ENCODE results near the gene DERL3. TPM values are rescaled to one million over a fixed set of nuclear protein-coding genes. Genes with fewer than 3 reads are reported as not detected.

The DERL3 gene
- total RNA-seq, 1 donor from 2014 or later: 1.4 TPM

DNA sequence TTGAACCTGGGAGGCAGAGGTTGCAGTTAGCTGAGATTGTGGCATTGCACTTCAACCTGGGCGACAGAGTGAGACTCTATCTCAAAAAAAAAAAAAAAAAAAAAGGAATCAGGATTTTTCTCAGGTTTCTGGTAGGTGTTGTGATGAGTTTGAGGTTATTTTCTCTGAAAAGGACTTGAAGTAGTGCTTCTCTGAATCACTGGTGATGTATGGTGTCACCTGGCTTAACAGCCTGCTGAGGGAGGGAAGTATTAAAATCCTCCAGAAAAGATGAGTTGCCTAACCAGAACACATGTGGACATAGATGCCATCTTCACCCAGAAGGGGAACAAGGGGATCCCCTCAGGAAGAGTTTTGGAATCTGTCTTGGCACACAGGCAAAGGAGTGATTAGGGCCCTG is 32.0 kb downstream of the DERL3 start:
- DNase-seq (ENCODE audit: low spot score): no peak

DNA sequence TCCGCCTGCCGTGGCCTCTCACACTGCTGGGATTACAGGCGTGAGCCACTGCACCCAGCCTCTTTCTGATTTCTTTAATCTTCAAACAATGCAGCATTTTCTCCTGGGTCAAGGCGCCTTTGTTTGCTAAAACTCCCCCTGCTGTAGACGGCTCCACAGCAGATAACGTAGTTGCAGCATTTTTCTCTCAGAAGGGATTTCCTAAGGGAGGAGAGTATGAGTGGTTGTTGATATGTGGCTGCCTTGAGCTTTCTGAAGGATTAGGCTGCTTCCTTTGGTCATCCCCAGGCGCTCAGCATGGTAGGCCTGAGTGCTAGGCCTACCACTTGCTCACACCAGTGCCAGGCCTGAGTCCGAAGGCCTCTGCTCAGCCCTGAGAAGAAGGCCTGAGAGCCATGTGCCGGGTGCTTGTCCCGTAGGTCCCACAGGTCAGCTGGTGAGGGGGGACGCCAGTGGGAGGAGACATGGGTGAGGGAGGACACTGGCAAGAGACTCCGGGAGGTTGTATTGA is 34.0 kb downstream of the DERL3 start:
- DNase-seq (ENCODE audit: low spot score): no peak

DNA sequence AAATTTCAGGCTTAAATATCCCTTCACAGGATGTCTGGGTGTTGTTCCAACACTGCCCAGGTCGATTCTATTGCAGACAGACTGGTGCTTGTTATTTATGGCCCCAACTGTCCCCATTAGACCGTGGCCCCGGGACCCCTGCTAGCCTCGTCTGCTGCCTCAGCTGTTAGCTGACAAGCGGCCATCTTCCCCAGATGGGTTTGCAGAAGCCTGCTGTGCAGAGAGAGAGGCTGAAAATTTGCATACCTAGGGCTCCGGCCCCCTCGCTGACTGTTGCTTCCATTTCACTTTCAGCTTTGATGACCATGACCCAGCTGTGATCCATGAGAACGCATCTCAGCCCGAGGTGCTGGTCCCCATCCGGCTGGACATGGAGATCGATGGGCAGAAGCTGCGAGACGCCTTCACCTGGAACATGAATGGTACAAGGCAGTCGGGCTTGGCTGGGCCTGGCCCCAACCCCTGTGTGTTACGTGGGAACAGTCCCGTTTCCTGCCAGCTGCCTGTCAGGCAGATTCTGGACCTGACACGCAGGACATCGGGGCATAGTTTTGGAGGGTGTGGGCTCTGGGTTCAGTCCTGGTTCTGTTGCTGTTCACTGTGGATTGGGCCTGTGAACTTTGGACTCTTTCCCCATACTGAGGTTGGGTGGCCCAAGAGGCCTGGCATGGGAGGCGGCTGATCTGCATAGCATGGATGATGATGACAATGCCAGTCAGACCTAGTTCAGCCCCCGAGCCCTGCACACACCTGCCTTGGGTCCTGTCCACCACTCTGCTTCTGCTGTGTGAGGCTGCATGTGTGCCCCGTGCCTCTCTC is 35.6 kb downstream of the DERL3 start:
- DNase-seq (ENCODE audit: low spot score): no peak

- no peak for DNase-seq (ENCODE audit: low spot score)
Observed at GRCh38 chr22:23801886-23802377, 36.9 kb downstream of the DERL3 start.

DNA sequence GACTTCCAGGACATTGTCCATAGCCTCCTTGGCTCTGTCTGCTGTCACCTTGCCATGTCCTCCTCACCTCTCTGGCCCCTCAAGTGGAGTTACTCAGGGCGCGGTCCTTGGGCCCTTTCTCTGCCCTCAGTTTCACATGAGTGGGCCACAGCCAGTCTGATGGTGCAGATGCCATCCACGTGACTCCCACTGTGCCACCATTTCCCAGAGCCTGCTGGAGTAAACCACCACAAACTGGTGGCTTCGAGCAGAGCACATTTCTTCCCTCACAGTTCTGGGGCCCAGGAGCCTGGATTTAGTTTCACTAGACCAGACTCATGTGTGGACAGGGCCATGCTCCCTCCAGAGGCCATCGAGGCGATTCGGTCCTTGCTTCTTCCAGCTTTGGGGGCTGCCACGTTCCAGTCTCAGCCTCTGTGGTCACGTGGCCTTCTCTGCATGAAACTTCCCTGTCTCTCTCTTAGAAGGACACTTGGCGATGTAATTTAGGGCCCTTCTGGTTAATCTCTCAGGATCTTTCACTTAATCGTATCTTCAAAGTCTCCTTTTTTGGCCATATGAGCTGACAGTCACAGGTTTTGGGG is 37.5 kb downstream of the DERL3 start:
- no peak for DNase-seq (ENCODE audit: low spot score)

DNA sequence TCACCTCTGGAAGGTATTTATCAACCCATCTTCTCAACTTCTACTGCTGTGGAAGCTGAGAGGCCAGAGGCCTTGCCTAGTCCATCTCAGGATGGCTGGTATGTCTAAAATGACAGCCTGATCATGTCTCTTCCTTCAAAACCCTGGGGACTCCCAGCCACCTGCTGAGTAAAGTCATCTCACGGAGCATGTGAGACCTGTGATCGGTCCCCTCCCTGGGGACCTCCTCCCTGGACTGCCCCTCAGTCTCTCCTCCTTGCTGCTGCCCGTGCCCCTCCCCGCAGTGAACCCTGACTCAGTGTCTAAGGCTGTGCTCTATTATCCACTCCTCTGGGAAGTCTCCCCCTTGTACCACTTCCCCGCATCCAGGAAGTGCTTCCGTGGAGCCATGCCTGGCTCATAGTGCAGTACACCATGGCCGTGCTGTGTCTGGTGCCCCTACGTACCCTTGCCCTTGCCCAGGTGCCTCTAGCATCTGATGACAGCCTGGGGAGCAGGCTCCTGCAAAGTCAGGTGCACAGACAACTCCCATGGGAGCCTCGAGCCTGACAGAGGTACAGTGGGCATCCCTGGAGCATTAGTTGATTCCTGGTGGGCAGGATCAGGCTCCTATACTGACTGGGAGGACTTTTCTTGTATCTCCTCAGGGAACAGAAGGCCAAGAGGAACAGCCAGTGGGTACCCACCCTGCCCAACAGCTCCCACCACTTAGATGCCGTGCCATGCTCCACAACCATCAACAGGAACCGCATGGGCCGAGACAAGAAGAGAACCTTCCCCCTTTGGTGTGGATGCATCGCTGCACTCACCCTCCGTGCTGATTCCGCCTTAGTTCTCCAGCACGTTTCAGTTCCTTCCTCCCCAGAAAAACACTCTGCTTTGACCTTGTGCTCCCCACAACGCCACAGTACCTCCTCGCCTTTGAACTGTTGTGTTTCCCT is 38.2 kb downstream of the DERL3 start:
- DNase-seq (ENCODE audit: low spot score): no peak

DNA sequence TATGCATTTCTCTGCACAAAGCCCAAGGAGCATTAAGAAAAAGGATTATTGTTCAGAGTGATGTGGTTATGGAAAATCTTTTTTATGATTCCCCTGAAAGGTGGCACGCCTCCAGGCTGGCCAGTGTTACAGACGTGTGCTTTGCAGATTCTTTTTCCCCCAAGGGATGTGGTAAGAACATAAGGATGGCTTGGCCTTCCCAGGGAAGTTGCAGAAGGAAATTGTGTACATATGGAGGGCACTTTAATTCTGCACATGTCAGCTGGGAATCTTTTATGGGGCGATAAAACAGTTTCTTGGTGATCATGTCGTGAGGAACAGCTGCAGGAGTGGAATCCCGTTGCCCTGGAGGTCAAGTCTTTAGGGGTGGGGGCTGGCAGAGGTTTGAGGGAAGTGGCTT is 42.3 kb downstream of the DERL3 start:
- DNase-seq (ENCODE audit: low spot score): no peak

- no peak for DNase-seq (ENCODE audit: low spot score)
Observed at GRCh38 chr22:23793326-23793725, 45.5 kb downstream of the DERL3 start.

DNA sequence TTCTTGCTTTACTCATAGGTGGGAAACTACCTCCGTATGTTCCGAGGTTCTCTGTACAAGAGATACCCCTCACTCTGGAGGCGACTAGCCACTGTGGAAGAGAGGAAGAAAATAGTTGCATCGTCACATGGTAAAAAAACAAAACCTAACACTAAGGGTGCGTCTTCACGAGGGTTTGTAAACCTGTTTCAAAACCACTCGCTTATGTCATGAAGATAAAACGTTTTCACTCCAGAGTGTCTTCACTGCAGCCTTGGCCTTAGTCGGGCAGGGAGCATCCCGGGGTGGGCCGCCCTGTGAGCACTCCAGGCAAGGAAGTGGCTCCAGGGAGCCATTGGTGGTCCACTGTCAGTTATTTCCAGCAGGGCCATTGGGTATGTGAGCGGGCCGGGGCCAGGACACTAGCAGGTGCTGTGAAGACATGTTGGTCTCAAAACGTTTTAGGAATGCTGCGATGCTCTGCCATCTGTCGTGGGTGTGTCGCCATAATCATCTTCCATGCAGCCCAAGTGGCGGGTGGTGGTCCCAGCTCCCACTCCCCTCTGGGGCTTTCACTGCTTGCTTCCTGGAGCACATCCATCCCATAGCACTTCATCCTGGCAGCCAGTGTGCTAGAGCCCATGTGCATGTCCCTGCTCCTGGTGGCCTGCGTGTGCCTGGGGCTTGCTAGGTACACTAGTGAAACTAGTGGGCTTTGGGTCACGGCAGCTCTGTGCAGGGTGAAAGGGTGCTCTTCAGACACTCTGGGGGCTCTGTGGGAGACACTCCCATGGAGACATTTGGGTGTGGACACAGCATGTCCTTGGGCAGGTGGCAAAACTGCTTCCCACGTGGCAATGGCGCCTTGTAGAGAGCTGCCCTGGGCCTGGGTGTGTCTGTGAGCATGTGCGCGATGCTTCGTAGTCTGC is 46.8 kb downstream of the DERL3 start:
- DNase-seq (ENCODE audit: low spot score): no peak

DNA sequence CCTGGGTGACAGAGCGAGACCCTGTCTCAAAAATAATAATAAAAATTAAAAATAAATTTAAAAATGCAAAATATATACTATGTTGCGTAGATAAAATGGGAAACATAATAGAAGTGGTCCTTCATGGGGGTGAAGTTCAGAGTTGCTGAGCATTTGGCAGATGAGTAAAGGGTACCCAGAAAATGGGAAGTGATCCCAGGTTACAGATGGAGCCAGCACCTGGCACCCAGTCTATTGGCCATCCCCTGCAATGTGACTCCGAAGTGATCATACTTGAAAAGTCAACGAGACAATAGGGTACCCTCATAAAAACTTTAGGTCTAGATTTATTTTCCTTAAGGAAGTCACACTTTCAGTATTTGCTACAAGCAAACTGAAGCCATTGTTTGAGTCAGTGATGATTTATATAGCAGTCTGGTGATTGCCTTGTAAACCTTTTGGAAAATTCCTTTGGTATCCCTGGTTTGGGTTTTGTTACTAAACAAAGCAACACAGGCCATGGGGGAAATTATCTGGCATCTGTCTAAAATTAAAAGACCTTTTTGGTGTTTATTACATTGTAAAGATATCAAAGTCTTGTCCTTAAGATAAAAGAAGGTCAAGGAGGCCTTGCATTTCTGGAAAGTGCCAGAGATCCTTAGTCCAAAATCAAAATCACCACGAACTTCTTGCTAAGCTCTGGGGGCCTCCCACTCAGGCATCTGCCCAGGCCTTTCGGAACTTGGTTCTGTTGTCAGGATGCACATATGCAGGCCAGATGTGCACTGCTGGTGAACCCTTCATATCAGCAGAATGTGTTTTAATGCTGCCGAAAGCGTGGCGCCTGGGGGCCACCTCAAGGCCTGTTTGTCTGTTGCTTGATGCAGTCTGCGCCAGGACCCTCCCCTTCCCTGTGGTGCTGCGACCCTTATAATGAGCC is 47.7 kb downstream of the DERL3 start:
- DNase-seq (ENCODE audit: low spot score): no peak

GRCh38 chr22:23789638-23790037 is 49.2 kb downstream of the DERL3 start:
- no peak for DNase-seq (ENCODE audit: low spot score)

DNA sequence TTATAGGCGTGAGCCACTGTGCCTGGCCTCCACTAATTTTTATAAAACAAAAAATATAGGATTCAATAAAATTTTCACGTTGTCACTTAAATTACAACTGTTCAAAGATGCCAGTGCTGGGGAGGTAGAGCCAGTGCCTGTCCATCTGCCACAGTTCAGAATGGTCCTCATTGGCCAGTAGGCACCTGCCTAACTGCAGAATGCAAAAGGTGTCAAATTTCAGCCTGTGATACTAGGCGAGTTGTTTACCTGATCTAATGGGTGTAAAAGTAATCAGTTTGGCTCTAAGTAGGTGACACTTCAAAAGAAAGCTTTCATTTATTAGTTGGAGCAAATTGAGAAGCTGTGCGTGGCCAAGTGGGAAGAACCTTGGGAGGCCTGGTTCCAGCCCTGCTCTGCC is 49.7 kb downstream of the DERL3 start:
- DNase-seq (ENCODE audit: low spot score): no peak

DNA sequence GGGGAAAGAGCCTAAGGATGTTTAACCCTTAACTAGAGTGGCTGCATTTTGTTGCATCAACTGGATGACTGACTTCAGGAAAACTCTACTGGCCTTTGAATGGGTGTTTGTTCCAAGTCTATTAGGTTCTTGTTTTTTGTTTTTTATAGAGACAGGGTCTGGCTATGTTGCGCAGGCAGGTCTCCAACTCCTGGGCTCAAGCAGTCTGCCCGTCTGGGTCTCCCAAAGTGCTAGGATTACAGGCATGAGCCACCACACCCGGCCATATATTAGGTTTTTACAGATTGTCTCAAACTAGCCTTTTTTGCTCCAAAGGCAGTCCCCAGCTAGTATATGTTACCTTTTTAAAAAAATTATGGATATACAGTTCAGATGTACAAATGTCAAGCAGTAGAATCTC is 50.9 kb downstream of the DERL3 start:
- no peak for DNase-seq (ENCODE audit: low spot score)

DNA sequence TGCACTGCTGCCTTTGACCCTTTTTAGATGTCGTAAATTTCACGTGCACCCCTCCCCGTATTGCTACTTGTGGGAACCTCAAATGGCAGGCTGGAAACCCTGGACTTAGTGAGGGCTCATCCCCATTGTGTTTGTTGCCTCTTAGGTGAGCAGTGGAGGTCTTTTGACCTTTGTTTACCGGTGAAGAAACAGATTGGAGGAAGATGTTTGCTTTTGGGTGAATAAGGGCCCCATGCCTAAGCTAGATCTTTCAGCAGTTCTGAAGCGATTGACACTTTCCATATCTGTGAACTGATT is 51.3 kb downstream of the DERL3 start:
- no peak for DNase-seq (ENCODE audit: low spot score)

GRCh38 chr22:23786752-23787599 is 51.8 kb downstream of the DERL3 start, which contains the start of gene SMARCB1:
TSS of gene SMARCB1 (plus strand) at chr22:23786966. CDS start at chr22:23787170, 204 bp downstream.
- DNase-seq (ENCODE audit: low spot score): peak; percentile 96

GRCh38 chr22:23786261-23786710 is 52.5 kb downstream of the DERL3 start:
- no peak for DNase-seq (ENCODE audit: low spot score)
